A673 (cell line): Measurements from ENCODE around the gene CRX. TPM values are rescaled to one million over a fixed set of nuclear protein-coding genes. Genes with fewer than 3 reads are reported as not detected.
"Not testable (repeated sequence)": the region's sequence is repeated elsewhere in the genome, so short reads cannot be mapped to it uniquely, and the experiment has no call there.

Source experiments
- Bru-seq: library from RNA; stranded (reverse); fragments of 400-500 nt; gene quantifications from one replicate; lab custom pipeline; 2021; lab: Mats Ljungman, UMichigan
- BruChase-seq, 2 experiments: library from RNA; stranded (reverse); fragments of 400-500 nt; gene quantifications; one replicate each; lab custom pipeline; 2021; lab: Mats Ljungman, UMichigan
- BruUV-seq: library from RNA; stranded (reverse); fragments of 400-500 nt; replicated peaks from 2 replicates; lab custom pipeline; 2021; lab: Mats Ljungman, UMichigan
- CTCF ChIA-PET: fragments of 300-600 bp; sonication (Branson Sonifier 250); formaldehyde crosslinking; loops from one replicate; lab custom pipeline; 2022; ENCODE audit warnings: antibody characterized with exemption; lab: Charles Lee
- POLR2A ChIA-PET: fragments of 300-600 bp; sonication (Branson Sonifier 250); formaldehyde crosslinking; loops from one replicate; lab custom pipeline; 2022; ENCODE audit warnings: antibody characterized with exemption; ENCODE audit not compliant: low non-redundant PET; lab: Charles Lee
- DNase-seq: peaks from one replicate; pipeline ENCODE4 v3.0.0-alpha.2; 2015; ENCODE audit warnings: low spot score
- H3K27ac ChIP-seq: fragments of 200-600 bp; sonication (generic); 2 replicates; pipeline ENCODE4 v1.5.1; 2016; ENCODE audit warnings: mixed run types, low read depth, mild to moderate bottlenecking, mixed read lengths, antibody characterized with exemption, low read length; ENCODE audit not compliant: poor library complexity, severe bottlenecking
- H3K27me3 ChIP-seq: fragments of 200-600 bp; sonication (generic); replicated peaks from 2 replicates; pipeline ENCODE4 v1.6.1; 2017; ENCODE audit warnings: mixed run types, low read depth, mild to moderate bottlenecking, mixed read lengths, antibody characterized with exemption, low read length; ENCODE audit not compliant: insufficient read depth, poor library complexity
- H3K36me3 ChIP-seq: fragments of 200-600 bp; sonication (generic); 2 replicates; pipeline ENCODE4 v1.6.1; 2016; ENCODE audit warnings: mixed run types, mild to moderate bottlenecking, mixed read lengths, antibody characterized with exemption, low read length; ENCODE audit not compliant: insufficient read depth, poor library complexity, severe bottlenecking
- H3K4me1 ChIP-seq: fragments of 200-600 bp; sonication (generic); 2 replicates; pipeline ENCODE4 v1.6.1; 2017; ENCODE audit warnings: mixed run types, mild to moderate bottlenecking, mixed read lengths, antibody characterized with exemption, low read length; ENCODE audit not compliant: insufficient read depth, poor library complexity, severe bottlenecking
- H3K4me3 ChIP-seq: fragments of 200-600 bp; sonication (generic); 2 replicates; pipeline ENCODE4 v1.5.1; 2016; ENCODE audit warnings: low read depth, mixed run types, mild to moderate bottlenecking, mixed read lengths, low read length; ENCODE audit not compliant: poor library complexity, severe bottlenecking
- H3K9me3 ChIP-seq: fragments of 200-600 bp; sonication (generic); 2 replicates; pipeline ENCODE4 v1.6.1; 2016; ENCODE audit warnings: mixed run types, low read depth, mild to moderate bottlenecking, mixed read lengths, antibody characterized with exemption, low read length; ENCODE audit not compliant: poor library complexity, severe bottlenecking
- EZH2 ChIP-seq: fragments of 200-600 bp; sonication (generic); IDR thresholded peaks from 2 replicates; pipeline ENCODE4 v1.6.1; 2017; ENCODE audit warnings: borderline replicate concordance, low read depth, mild to moderate bottlenecking, mixed read lengths, antibody characterized with exemption, low read length; ENCODE audit not compliant: poor library complexity, severe bottlenecking
- intact Hi-C: fragments of 100-400 bp; cut with micrococcal nuclease; formaldehyde crosslinking; loops from one replicate; pipeline ENCODE4 v1.10.0; 2022; ENCODE audit not compliant: unreplicated experiment
- long read RNA-seq: library from polyadenylated mRNA; stranded (forward); transcript quantifications from one replicate; pipeline ENCODE4 v2.0.0, GENCODE V29; 2022
- total RNA-seq: library from RNA; stranded (reverse); gene quantifications from 2 replicates; pipeline ENCODE4 v1.2.3, GENCODE V29; 2021
- TF ChIP-seq, protein P1 (sequence below): fragments of 300-800, 200-600 bp; sonication (generic); conservative IDR thresholded peaks from 2 replicates; pipeline ENCODE4 v1.5.1; 2017; ENCODE audit warnings: low read depth, mild to moderate bottlenecking, antibody characterized with exemption, low read length, moderate library complexity, mixed read lengths

CRX gene
- total RNA-seq: not detected in 2 replicates
- Bru-seq, nascent RNA: not detected
- not detected for BruChase-seq, experiment 1, labeled RNA remaining after a 2-hour chase
- percentile 2 among the genes with signal in this experiment for BruChase-seq, experiment 2, labeled RNA remaining after a 6-hour chase
- long read RNA-seq: 0 reads

DNA sequence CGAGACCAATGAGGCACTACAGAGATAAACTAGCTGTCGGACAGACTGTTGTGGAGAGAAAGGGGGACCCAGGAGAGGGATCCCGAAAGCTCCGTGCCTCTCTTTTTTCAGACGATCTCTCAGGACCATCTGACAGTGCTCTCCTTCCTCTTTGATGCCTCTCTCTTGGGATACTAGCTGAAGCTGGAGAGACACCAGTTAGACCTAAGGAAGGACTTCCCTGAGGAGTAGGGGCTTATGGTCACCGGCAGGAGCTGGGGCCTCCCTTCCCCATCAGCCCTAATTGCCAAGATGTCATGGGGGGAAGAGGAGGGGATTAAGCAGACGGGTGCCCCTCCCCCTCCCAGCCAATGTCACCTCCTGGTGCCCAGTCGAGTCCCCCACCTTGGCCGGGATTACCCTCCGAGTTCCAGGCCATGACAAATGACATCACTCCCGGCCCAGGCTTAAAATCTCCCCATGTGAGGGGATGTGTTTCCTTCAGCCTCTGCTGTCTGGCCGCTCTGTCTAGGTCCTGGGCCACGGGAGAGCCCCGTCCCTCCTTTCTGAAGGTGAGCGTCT, at the start of gene CRX:
CRX (plus strand) TSS at position 478 of the 561 bp plus-strand sequence. CDS start 12,507 bp downstream, outside the sequence.
- DNase-seq: no peak
- intact Hi-C loops: no loop called here
- no TSS peak for BruUV-seq
- Histone ChIP-seq H3K36me3 (no peaks in the 10 kb centered on the region), H3K9me3 (no peaks in the 10 kb centered on the region), H3K4me3 (no peak within 1 kb of the TSS), H3K4me1 (no peaks in the 10 kb centered on the region), H3K27ac (no peak within 1 kb of the TSS), H3K27me3 (no peaks in the 10 kb centered on the region)
- ChIA-PET CTCF (no interaction called here), POLR2A (no interaction called here)
- TF ChIP-seq, protein P1, sequence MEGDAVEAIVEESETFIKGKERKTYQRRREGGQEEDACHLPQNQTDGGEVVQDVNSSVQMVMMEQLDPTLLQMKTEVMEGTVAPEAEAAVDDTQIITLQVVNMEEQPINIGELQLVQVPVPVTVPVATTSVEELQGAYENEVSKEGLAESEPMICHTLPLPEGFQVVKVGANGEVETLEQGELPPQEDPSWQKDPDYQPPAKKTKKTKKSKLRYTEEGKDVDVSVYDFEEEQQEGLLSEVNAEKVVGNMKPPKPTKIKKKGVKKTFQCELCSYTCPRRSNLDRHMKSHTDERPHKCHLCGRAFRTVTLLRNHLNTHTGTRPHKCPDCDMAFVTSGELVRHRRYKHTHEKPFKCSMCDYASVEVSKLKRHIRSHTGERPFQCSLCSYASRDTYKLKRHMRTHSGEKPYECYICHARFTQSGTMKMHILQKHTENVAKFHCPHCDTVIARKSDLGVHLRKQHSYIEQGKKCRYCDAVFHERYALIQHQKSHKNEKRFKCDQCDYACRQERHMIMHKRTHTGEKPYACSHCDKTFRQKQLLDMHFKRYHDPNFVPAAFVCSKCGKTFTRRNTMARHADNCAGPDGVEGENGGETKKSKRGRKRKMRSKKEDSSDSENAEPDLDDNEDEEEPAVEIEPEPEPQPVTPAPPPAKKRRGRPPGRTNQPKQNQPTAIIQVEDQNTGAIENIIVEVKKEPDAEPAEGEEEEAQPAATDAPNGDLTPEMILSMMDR: no peak

DNA sequence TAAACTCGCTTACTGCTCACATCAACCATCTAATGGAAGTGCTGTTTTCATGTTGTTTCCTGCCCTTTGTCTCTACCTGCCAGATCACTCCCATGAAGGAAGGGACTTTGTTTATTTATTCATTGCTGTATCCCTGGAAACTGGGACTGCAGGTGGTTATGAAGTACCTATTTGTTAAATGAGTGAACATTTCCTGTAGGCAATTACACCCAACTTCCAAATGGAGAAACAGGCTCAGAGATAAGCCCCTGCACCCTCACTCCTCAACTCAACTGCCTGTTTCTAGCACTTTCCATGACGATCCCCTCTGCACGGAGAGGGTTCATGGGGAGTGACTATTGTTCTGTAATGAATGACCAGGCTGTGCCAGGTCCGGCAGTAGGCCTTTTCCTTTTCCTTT, 45.2 kb upstream of the CRX start:
- intact Hi-C loops: no loop called here
- POLR2A ChIA-PET: no interaction called here

DNA sequence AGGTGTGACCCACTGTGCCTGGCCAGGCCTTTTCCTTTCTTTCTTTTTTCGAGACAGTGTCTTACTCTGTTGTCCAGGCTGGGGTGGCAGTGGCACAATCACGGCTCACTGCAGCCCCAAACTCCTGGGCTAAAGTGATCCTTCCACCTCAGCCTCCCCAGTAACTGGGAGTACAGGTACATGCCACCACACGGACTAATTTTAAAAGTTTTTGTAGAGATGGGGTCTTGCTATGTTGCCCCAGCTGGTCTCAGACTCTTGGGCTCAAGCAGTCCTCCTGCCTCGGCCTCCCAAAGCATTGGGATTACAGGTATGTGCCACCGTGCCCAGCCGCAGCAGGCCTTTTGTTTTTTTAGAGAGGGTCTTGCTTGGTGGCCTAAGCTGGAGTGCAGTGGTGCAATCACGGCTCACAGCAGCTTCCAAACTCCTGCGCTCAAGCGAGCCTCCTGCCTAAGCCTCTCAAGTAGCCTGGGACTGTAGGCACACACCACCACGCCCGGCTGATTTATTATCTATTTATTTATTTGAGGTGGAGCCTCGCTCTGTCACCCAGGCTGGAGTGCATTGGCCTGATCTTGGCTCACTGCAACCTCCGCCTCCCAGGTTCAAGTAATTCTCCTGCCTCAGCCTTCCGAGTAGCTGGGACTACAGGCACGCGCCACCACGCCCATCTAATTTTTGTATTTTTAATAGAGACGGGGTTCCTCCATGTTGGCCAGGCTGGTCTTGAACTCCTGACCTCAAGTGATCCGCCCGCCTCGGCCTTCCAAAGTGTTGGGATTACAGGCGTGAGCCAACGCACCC, 44.3 kb upstream of the CRX start:
- peaks cover 18% of the 10 kb centered on the region for H3K36me3 ChIP-seq
- H3K27me3 ChIP-seq, H3K4me1 ChIP-seq, H3K27ac ChIP-seq, H3K9me3 ChIP-seq, BruUV-seq, DNase-seq, POLR2A ChIA-PET, intact Hi-C loops: not testable (repeated sequence)
- peak overlapping the region; percentile 98 for H3K4me3 ChIP-seq
- CTCF ChIA-PET: interaction anchor here (0.5 kb wide), 1 partner anchor 10 kb away, joined by 9 read pairs; no protein-coding TSS in a partner anchor

More for the DNA sequence above, 45.2 kb upstream of the CRX start:
- no peak for DNase-seq
- CTCF ChIA-PET: interaction anchor here (1.4 kb wide), 1 partner anchor 11 kb away, joined by 10 read pairs; no protein-coding TSS in a partner anchor
- Histone ChIP-seq H3K27me3 (no peaks in the 10 kb centered on the region), H3K4me3 (no peak overlapping the region), H3K9me3 (no peaks in the 10 kb centered on the region), H3K4me1 (peaks cover 9% of the 10 kb centered on the region), H3K36me3 (peaks cover 11% of the 10 kb centered on the region), H3K27ac (no peak overlapping the region)
- no TSS peak for BruUV-seq
- TF ChIP-seq EZH2: no peak
- TF ChIP-seq, protein P1: no peak
